AG04449 (cell line): ENCODE results near the gene ARID3A.

Experiments used
- CTCF ChIA-PET: fragments of 350-600 bp; formaldehyde crosslinking; extraction: SDS; loops from one replicate; lab custom pipeline; 2021; ENCODE audit warnings: antibody characterized with exemption; lab: Yijun Ruan, JAX
- POLR2A ChIA-PET: fragments of 400-600, 350-600 bp; formaldehyde crosslinking; extraction: SDS; loops from one replicate; lab custom pipeline; 2020; ENCODE audit warnings: antibody characterized with exemption, inconsistent platforms; lab: Yijun Ruan, JAX
- DNase-seq: peaks from one replicate; pipeline ENCODE4 v3.0.0-alpha.2; 2010; ENCODE audit warnings: low read depth, low spot score
- H3K4me3 ChIP-seq: 2 replicates; pipeline ENCODE4 v1.5.1; 2011; ENCODE audit warnings: low read depth, mild to moderate bottlenecking, control low read depth, low read length
- CTCF ChIP-seq: IDR thresholded peaks from one replicate; pipeline ENCODE4 v1.5.1; 2011; ENCODE audit warnings: mild to moderate bottlenecking, moderate library complexity, low read length, control low read depth, inconsistent platforms; ENCODE audit not compliant: insufficient read depth; ENCODE audit errors: missing control alignments

Gene ARID3A

GRCh38 chr19:881385-882071, 44.3 kb upstream of the ARID3A start:
- no peak for TF ChIP-seq CTCF
- CTCF ChIA-PET = interaction anchor here (0.7 kb wide), 1 partner anchor 26 kb away, joined by 3 read pairs; no protein-coding TSS in a partner anchor
- DNase-seq = no peak
- POLR2A ChIA-PET = no interaction called here
- H3K4me3 ChIP-seq = no peak overlapping the region

- TF ChIP-seq CTCF = no peak
- H3K4me3 ChIP-seq = no peak overlapping the region
- ChIA-PET POLR2A (no interaction called here), CTCF (no interaction called here)
- no peak for DNase-seq
These were observed 42.9 kb upstream of the ARID3A start for GRCh38 chr19:882871-883497.

GRCh38 chr19:883661-884211, 42.1 kb upstream of the ARID3A start:
- no peak for TF ChIP-seq CTCF
- no peak for DNase-seq
- ChIA-PET CTCF (no interaction called here), POLR2A (no interaction called here)
- no peak overlapping the region for H3K4me3 ChIP-seq

GRCh38 chr19:884420-885211, 41.2 kb upstream of the ARID3A start:
- H3K4me3 ChIP-seq = no peak overlapping the region
- POLR2A ChIA-PET = no interaction called here
- CTCF ChIA-PET = no interaction called here
- DNase-seq = no peak
- no peak for TF ChIP-seq CTCF

- ChIA-PET CTCF (no interaction called here), POLR2A (no interaction called here)
- no peak for DNase-seq
- TF ChIP-seq CTCF = no peak
- no peak overlapping the region for H3K4me3 ChIP-seq
These were observed 40.2 kb upstream of the ARID3A start for GRCh38 chr19:885536-886224.
